SK-N-SH (cell line): ENCODE measurements around the gene GPR137. TPM values are rescaled to one million over a fixed set of nuclear protein-coding genes. Genes with fewer than 3 reads are reported as not detected.

Source experiments
- CTCF ChIA-PET: fragments of 300-600, 350-600 bp; formaldehyde crosslinking; extraction: SDS; loops from one replicate; lab custom pipeline; 2021; lab: Yijun Ruan, JAX
- POLR2A ChIA-PET: fragments of 350-600 bp; sonication (Branson Sonifier 250); formaldehyde crosslinking; extraction: SDS; loops from one replicate; lab custom pipeline; 2020; ENCODE audit warnings: antibody characterized with exemption, inconsistent platforms; lab: Yijun Ruan, JAX
- DNase-seq: peaks from one replicate; pipeline ENCODE4 v3.0.0; 2012
- H2AFZ ChIP-seq: fragments of 200-600 bp; sonication (generic); 2 replicates; pipeline ENCODE4 v1.8.1; 2016; ENCODE audit warnings: antibody characterized with exemption, mild to moderate bottlenecking, low read depth
- H3F3A ChIP-seq: fragments of 200-600 bp; sonication (generic); replicated peaks from 2 replicates; pipeline ENCODE3; 2016; ENCODE audit warnings: antibody characterized with exemption, mild to moderate bottlenecking; ENCODE audit not compliant: insufficient read depth
- H3K27ac ChIP-seq, 2 experiments: fragments of 200-500 bp in 1 of 2; fragments of 200-600 bp in 1 of 2; sonication (Bioruptor generic) in 1 of 2; sonication (generic), shearing (Covaris generic) in 1 of 2; 2 replicates each; pipeline versions ENCODE4 v1.5.1 to v1.6.1; 2014 to 2016; ENCODE audit warnings: low read depth in 2 of 2, inconsistent platforms in 1 of 2, low read length in 1 of 2, mild to moderate bottlenecking in 1 of 2, mixed read lengths in 1 of 2
- H3K27me3 ChIP-seq: fragments of 200-600 bp; sonication (generic), shearing (Covaris generic); 2 replicates; pipeline ENCODE4 v1.6.1; 2016; ENCODE audit warnings: mixed run types; ENCODE audit not compliant: insufficient read depth
- H3K36me3 ChIP-seq, 2 experiments: fragments of 200-500 bp in 1 of 2; fragments of 200-600 bp in 1 of 2; sonication (Bioruptor generic) in 1 of 2; sonication (generic) in 1 of 2; replicated peaks in 1 of 2; 2 replicates each; pipeline versions ENCODE3 to v1.5.1; 2014 to 2016; ENCODE audit warnings: low read length in 1 of 2, mild to moderate bottlenecking in 1 of 2; ENCODE audit not compliant: insufficient read depth in 2 of 2, control insufficient read depth in 1 of 2
- H3K4me1 ChIP-seq, 2 experiments: fragments of 200-500 bp in 1 of 2; fragments of 200-600 bp in 1 of 2; sonication (Bioruptor generic) in 1 of 2; sonication (generic), shearing (Covaris generic) in 1 of 2; 2 replicates each; pipeline versions ENCODE4 v1.5.1 to v1.6.1; 2014 to 2016; ENCODE audit warnings: low read depth in 1 of 2, low read length in 1 of 2, mixed run types in 1 of 2; ENCODE audit not compliant: insufficient read depth in 2 of 2, control insufficient read depth in 1 of 2
- H3K4me2 ChIP-seq: fragments of 200-600 bp; sonication (generic), shearing (Covaris generic); 2 replicates; pipeline ENCODE4 v1.6.1; 2017; ENCODE audit warnings: mixed run types
- H3K4me3 ChIP-seq, 2 experiments: fragments of 200-500 bp in 1 of 2; fragments of 200-600 bp in 1 of 2; sonication (Bioruptor generic) in 1 of 2; sonication (generic), shearing (Covaris generic) in 1 of 2; 2 replicates each; pipeline versions ENCODE4 v1.5.1 to v1.8.1; 2014 to 2016; ENCODE audit warnings: low read depth in 2 of 2, inconsistent platforms in 1 of 2, low read length in 1 of 2, mild to moderate bottlenecking in 1 of 2, mixed read lengths in 1 of 2, moderate library complexity in 1 of 2
- H3K79me2 ChIP-seq: fragments of 200-600 bp; sonication (generic); 2 replicates; pipeline ENCODE4 v1.8.1; 2017; ENCODE audit warnings: mild to moderate bottlenecking; ENCODE audit not compliant: insufficient read depth
- H3K9ac ChIP-seq: fragments of 200-600 bp; sonication (generic); 2 replicates; pipeline ENCODE4 v1.6.1; 2017; ENCODE audit warnings: mixed run types
- H3K9me2 ChIP-seq: fragments of 200-600 bp; sonication (generic); 2 replicates; pipeline ENCODE4 v1.6.1; 2017; ENCODE audit warnings: mixed run types
- H3K9me3 ChIP-seq: fragments of 200-600 bp; sonication (generic); 2 replicates; pipeline ENCODE4 v1.6.1; 2017; ENCODE audit warnings: mixed run types, mild to moderate bottlenecking, moderate library complexity
- H4K20me1 ChIP-seq: fragments of 200-600 bp; sonication (generic); 2 replicates; pipeline ENCODE4 v1.6.1; 2017; ENCODE audit warnings: mild to moderate bottlenecking, mixed run types; ENCODE audit not compliant: insufficient read depth
- CHD2 ChIP-seq: fragments of 150-350 bp; IDR thresholded peaks from 2 replicates; pipeline ENCODE4 v1.6.1; 2018; ENCODE audit warnings: low read length; ENCODE audit not compliant: partially characterized antibody
- ELF1 ChIP-seq: IDR thresholded peaks from 2 replicates; pipeline ENCODE4 v1.4.0; 2012
- MXI1 ChIP-seq: IDR thresholded peaks from 2 replicates; pipeline ENCODE4 v1.6.1; 2012; ENCODE audit warnings: mild to moderate bottlenecking, low read depth, low read length, improper control_type of control experiment
- PBX3 ChIP-seq: IDR thresholded peaks from 2 replicates; pipeline ENCODE4; 2012
- POLR2AphosphoS5 ChIP-seq: IDR thresholded peaks from 2 replicates; pipeline ENCODE4 v1.6.1; 2012; ENCODE audit warnings: low read depth, low read length
- RAD21 ChIP-seq: IDR thresholded peaks from 2 replicates; pipeline ENCODE4 v1.6.1; 2012; ENCODE audit warnings: mild to moderate bottlenecking, low read length
- RCOR1 ChIP-seq: fragments of 150-350 bp; IDR thresholded peaks from 2 replicates; pipeline ENCODE4 v1.6.1; 2017; ENCODE audit warnings: antibody characterized with exemption, low read length
- SMC3 ChIP-seq: IDR thresholded peaks from 2 replicates; pipeline ENCODE4 v1.6.1; 2012; ENCODE audit warnings: low read depth, low read length, improper control_type of control experiment
- TAF1 ChIP-seq: IDR thresholded peaks from 2 replicates; pipeline ENCODE4 v1.6.1; 2012; ENCODE audit warnings: low read depth, mild to moderate bottlenecking, low read length, moderate library complexity, borderline replicate concordance
- TEAD4 ChIP-seq: IDR thresholded peaks from 2 replicates; pipeline ENCODE4 v1.4.0; 2012; ENCODE audit warnings: mild to moderate bottlenecking, borderline replicate concordance; ENCODE audit not compliant: insufficient read depth
- USF1 ChIP-seq: IDR thresholded peaks from 2 replicates; pipeline ENCODE4 v1.4.0; 2012; ENCODE audit warnings: low read depth, borderline replicate concordance
- WGBS: methylation state at CpG from one replicate; pipeline ENCODE4 v1.1.6; 2017; ENCODE audit warnings: low lambda C conversion rate; 5-methylcytosine and 5-hydroxymethylcytosine counted together
- polyA plus RNA-seq, 3 experiments: library from polyadenylated mRNA; depleted of rRNA; stranded (reverse); fragments of >200 nt; gene quantifications; 2 replicates each; pipeline ENCODE4 v1.2.3, GENCODE V29; 2012
- TF ChIP-seq, protein P1 (sequence below): fragments of 200-600 bp; sonication (generic); IDR thresholded peaks from 2 replicates; pipeline ENCODE4 v1.6.1; 2017; ENCODE audit warnings: antibody characterized with exemption, mild to moderate bottlenecking, moderate library complexity
- TF ChIP-seq, protein P2 (sequence below): IDR thresholded peaks from 2 replicates; pipeline ENCODE4 v1.4.0; 2012; ENCODE audit warnings: low read depth

Gene GPR137
- polyA plus RNA-seq, 1 of the 3 experiments (the other 2 are of a cell fraction), result 29.9 TPM

DNA sequence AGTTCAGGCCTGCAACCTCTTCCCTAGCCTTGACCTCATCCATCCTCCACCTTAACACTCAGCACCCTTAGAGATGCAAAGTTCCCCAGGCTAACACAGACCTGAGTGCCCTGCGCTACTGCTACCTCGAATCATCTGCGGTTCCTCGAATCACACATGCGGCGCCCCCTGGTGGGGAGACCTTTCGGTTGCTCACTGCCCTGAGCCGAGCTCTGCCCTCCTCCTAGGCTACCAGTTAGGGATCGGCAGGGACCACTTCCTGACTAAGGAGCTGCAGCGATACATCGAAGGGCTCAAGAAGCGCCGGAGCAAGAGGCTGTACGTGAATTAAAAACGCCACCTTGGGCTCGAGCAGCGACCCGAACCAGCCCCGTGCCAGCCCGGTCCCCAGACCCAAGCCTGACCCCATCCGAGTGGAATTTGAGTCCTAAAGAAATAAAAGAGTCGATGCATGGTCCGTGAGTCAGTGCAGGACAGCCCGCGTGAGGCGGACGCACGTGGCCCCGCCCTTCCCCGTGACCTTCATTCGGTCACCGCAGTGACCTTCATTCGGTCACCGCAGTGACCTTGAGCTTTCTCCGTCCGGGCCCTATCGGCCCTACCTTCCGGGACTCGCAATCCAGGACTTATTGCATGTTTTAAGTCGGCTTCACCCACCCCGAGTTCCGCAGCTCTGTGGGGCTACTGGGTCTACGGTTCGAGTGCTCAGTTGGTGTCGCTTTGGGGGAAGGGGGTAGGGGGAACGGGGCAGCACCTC is 18.8 kb downstream of the GPR137 start:
- Histone ChIP-seq H4K20me1 (no peaks in the 10 kb centered on the region), H3K9me2 (no peaks in the 10 kb centered on the region), H3K9me3 (no peaks in the 10 kb centered on the region), H3K4me2 (peak overlapping the region; percentile 84), H3K27ac (peak overlapping the region; percentile 83 to 96), H3K9ac (peak overlapping the region; percentile 68), H3F3A (peaks cover 12% of the 10 kb centered on the region), H3K4me1 (peaks cover 5 to 18% of the 10 kb centered on the region in 2 experiments; a peak in 2 of 4 replicates), H3K79me2 (peaks cover 28% of the 10 kb centered on the region; the same call in 1 of the 2 replicates), H2AFZ (peak overlapping the region; percentile 70; the same call in 1 of the 2 replicates), H3K4me3 (peak overlapping the region; percentile 67 to 82), H3K27me3 (no peaks in the 10 kb centered on the region), H3K36me3 (peaks cover 0 to 2% of the 10 kb centered on the region in 2 experiments)
- WGBS, result under 1% methylated on average over 41 of the region's 46 CpGs
- ChIA-PET POLR2A (interaction anchor here (0.6 to 5.8 kb wide), 14 partner anchors 8 to 1232 kb away, joined by 3 to 54 read pairs (median 4); partner anchors contain the start of genes BAD, FKBP2, GPR137 and PRDX5), CTCF (interaction anchor here (0.6 to 6.7 kb wide), 40 partner anchors 8 to 813 kb away, joined by 3 to 196 read pairs (median 5); partner anchors contain the start of genes ATG2A, BAD, DNAJC4 and FERMT3)
- TF ChIP-seq RAD21, result peak; percentile 64
- no peak for TF ChIP-seq PBX3
- TF ChIP-seq MXI1, result peak; percentile 57; the same call in 1 of the 2 replicates
- TF ChIP-seq CHD2, result no peak
- TF ChIP-seq, protein P1, sequence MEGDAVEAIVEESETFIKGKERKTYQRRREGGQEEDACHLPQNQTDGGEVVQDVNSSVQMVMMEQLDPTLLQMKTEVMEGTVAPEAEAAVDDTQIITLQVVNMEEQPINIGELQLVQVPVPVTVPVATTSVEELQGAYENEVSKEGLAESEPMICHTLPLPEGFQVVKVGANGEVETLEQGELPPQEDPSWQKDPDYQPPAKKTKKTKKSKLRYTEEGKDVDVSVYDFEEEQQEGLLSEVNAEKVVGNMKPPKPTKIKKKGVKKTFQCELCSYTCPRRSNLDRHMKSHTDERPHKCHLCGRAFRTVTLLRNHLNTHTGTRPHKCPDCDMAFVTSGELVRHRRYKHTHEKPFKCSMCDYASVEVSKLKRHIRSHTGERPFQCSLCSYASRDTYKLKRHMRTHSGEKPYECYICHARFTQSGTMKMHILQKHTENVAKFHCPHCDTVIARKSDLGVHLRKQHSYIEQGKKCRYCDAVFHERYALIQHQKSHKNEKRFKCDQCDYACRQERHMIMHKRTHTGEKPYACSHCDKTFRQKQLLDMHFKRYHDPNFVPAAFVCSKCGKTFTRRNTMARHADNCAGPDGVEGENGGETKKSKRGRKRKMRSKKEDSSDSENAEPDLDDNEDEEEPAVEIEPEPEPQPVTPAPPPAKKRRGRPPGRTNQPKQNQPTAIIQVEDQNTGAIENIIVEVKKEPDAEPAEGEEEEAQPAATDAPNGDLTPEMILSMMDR, result peak; percentile 96
- TF ChIP-seq RCOR1, result peak; percentile 21
- TF ChIP-seq USF1, result peak; percentile 45; the same call in 1 of the 2 replicates
- no peak for TF ChIP-seq ELF1
- peak; percentile 32; the same call in 1 of the 2 replicates for TF ChIP-seq TAF1
- peak; percentile 73 for TF ChIP-seq SMC3
- no peak for TF ChIP-seq TEAD4
- TF ChIP-seq, protein P2, sequence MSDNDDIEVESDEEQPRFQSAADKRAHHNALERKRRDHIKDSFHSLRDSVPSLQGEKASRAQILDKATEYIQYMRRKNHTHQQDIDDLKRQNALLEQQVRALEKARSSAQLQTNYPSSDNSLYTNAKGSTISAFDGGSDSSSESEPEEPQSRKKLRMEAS, result peak; percentile 79
- peak; percentile 56 for TF ChIP-seq POLR2AphosphoS5
- DNase-seq, result peak; percentile 88
